CD14-positive monocyte (primary cell): Measurements from ENCODE around the gene CAND1. TPM values are rescaled to one million over a fixed set of nuclear protein-coding genes. Genes with fewer than 3 reads are reported as not detected.

Experiments
- DNase-seq, 3 donors: peaks; one replicate each; pipeline ENCODE4 v3.0.0-alpha.2; 2011 to 2022
- H2AFZ ChIP-seq: 2 replicates; pipeline ENCODE4 v1.6.0; 2012; ENCODE audit warnings: mild to moderate bottlenecking, low read depth, low read length, inconsistent platforms; ENCODE audit not compliant: insufficient read depth, poor library complexity, severe bottlenecking
- H3K27ac ChIP-seq, 2 donors: 1 replicate in 1 of 2; 2 replicates in 1 of 2; pipeline ENCODE4 v1.5.1; 2012 to 2013; ENCODE audit warnings: low read length in 2 of 2, control low read depth in 1 of 2, inconsistent platforms in 1 of 2, low read depth in 1 of 2, mild to moderate bottlenecking in 1 of 2
- H3K27me3 ChIP-seq, 2 donors: one replicate each; pipeline versions ENCODE4 v1.6.0 to v1.6.1; 2011 to 2013; ENCODE audit warnings: low read length in 2 of 2; ENCODE audit not compliant: control insufficient read depth in 2 of 2, insufficient read depth in 2 of 2
- H3K36me3 ChIP-seq, 2 donors: replicated peaks in 1 of 2; 1 replicate in 1 of 2; 2 replicates in 1 of 2; pipeline versions ENCODE4 v1.5.1 to v1.6.1; 2012 to 2013; ENCODE audit warnings: low read length in 2 of 2, control low read depth in 1 of 2, inconsistent platforms in 1 of 2, mild to moderate bottlenecking in 1 of 2; ENCODE audit not compliant: insufficient read depth in 2 of 2, control insufficient read depth in 1 of 2
- H3K4me1 ChIP-seq, 2 donors: 1 replicate in 1 of 2; 2 replicates in 1 of 2; pipeline versions ENCODE4 v1.5.1 to v1.6.1; 2012 to 2013; ENCODE audit warnings: low read length in 2 of 2, control low read depth in 1 of 2, inconsistent platforms in 1 of 2, mild to moderate bottlenecking in 1 of 2, moderate library complexity in 1 of 2; ENCODE audit not compliant: insufficient read depth in 2 of 2, control insufficient read depth in 1 of 2
- H3K4me2 ChIP-seq: replicated peaks from 2 replicates; pipeline ENCODE3; 2012; ENCODE audit warnings: low read length, moderate library complexity, mild to moderate bottlenecking; ENCODE audit not compliant: poor library complexity, severe bottlenecking; ENCODE audit errors: extremely low read depth
- H3K4me3 ChIP-seq, 3 experiments: fragments of 200-600 bp in 1 of 3; sonication (generic) in 1 of 3; replicated peaks in 1 of 3; 1 replicate in 2 of 3; 2 replicates in 1 of 3; pipeline ENCODE4 v1.5.1; 2011 to 2013; ENCODE audit warnings: low read length in 3 of 3, mild to moderate bottlenecking in 3 of 3, control low read depth in 2 of 3, low read depth in 2 of 3, inconsistent platforms in 1 of 3, moderate library complexity in 1 of 3
- H3K79me2 ChIP-seq: 2 replicates; pipeline ENCODE4 v1.6.0; 2012; ENCODE audit warnings: mild to moderate bottlenecking, control low read depth, inconsistent platforms, low read length, moderate library complexity; ENCODE audit not compliant: insufficient read depth
- H3K9ac ChIP-seq: 2 replicates; pipeline ENCODE4 v1.6.0; 2017; ENCODE audit warnings: low read length, mild to moderate bottlenecking; ENCODE audit not compliant: insufficient read depth, poor library complexity, severe bottlenecking
- H3K9me3 ChIP-seq, 2 donors: replicated peaks in 1 of 2; 1 replicate in 1 of 2; 2 replicates in 1 of 2; pipeline versions ENCODE4 v1.5.1 to v1.6.1; 2012 to 2013; ENCODE audit warnings: low read length in 2 of 2, control low read depth in 1 of 2; ENCODE audit not compliant: control insufficient read depth in 1 of 2, insufficient read depth in 1 of 2
- H4K20me1 ChIP-seq: 2 replicates; pipeline ENCODE4 v1.6.0; 2012; ENCODE audit warnings: mild to moderate bottlenecking, low read length, control low read depth, moderate library complexity; ENCODE audit not compliant: insufficient read depth
- H3K27ac Mint-ChIP-seq, 7 donors: one replicate each; pipeline ENCODE4 v1.8.0; 2020; ENCODE audit warnings: mild to moderate bottlenecking in 7 of 7, mixed read lengths in 7 of 7, moderate library complexity in 6 of 7, inconsistent platforms in 2 of 7
- H3K27me3 Mint-ChIP-seq, 3 donors: one replicate each; pipeline ENCODE4 v1.8.0; 2021 to 2022; ENCODE audit warnings: low read depth in 3 of 3, mild to moderate bottlenecking in 3 of 3, mixed read lengths in 3 of 3, moderate library complexity in 3 of 3, inconsistent platforms in 1 of 3
- H3K36me3 Mint-ChIP-seq, 2 donors: one replicate each; pipeline ENCODE4 v1.8.0; 2020; ENCODE audit warnings: mixed read lengths in 2 of 2, inconsistent platforms in 1 of 2, mild to moderate bottlenecking in 1 of 2
- H3K4me1 Mint-ChIP-seq: one replicate; pipeline ENCODE4 v1.8.0; 2020; ENCODE audit warnings: mild to moderate bottlenecking, mixed read lengths
- H3K4me3 Mint-ChIP-seq, 2 donors: one replicate each; pipeline ENCODE4 v1.8.0; 2020; ENCODE audit warnings: mild to moderate bottlenecking in 2 of 2, mixed read lengths in 2 of 2, moderate library complexity in 1 of 2
- H3K9me3 Mint-ChIP-seq, 7 donors: one replicate each; pipeline ENCODE4 v1.8.0; 2020 to 2022; ENCODE audit warnings: mixed read lengths in 7 of 7, mild to moderate bottlenecking in 6 of 7, moderate library complexity in 6 of 7, inconsistent platforms in 2 of 7
- WGBS: methylation state at CpG from one replicate; pipeline ENCODE4 v1.1.5; 2013; ENCODE audit warnings: missing lambda C conversion rate; ENCODE audit not compliant: insufficient coverage; 5-methylcytosine and 5-hydroxymethylcytosine counted together
- intact Hi-C, 2 donors: fragments of 100-400 bp; cut with micrococcal nuclease; formaldehyde crosslinking; loops; one replicate each; pipeline versions ENCODE4 v1.15.0 to v1.15.1; 2023
- polyA plus RNA-seq, 3 donors: library from polyadenylated mRNA; depleted of rRNA in 1 of 3; unstranded in 2 of 3; stranded (reverse) in 1 of 3; fragments of 300-500 nt in 2 of 3; fragments of >200 nt in 1 of 3; fragmentation: Illumina TruSeq in 2 of 3; gene quantifications; 1 replicate in 2 of 3; 2 replicates in 1 of 3; pipeline ENCODE4 v1.2.3, GENCODE V29; 2012 to 2021
- TF ChIP-seq, protein P1 (sequence below): fragments of 200-600 bp; IDR thresholded peaks from one replicate; pipeline ENCODE4 v1.8.0; 2022; ENCODE audit warnings: antibody characterized with exemption, mild to moderate bottlenecking

The CAND1 gene
- polyA plus RNA-seq, 3 donors: 12.3 to 29.4 (median 20.9) TPM

DNA sequence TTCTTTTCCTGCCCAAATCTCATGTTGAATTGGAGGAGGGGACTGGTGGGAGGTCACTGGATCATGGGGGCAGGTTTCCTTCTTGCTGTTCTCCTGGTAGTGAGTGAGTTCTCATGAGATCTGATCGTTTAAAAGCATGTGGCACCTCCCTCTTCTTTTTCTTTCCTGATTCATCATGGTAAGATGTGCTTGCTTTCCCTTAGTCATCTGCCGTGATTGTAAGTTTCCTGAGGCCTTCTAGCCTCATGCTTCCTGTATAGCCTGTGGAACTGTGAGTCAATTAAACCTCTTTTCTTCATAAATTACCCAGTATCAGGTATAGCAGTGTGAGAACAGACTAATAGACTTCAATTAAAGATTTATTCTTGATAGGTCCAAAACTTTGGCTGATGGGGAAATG lies 83.5 kb downstream of the CAND1 start:
- H3K27ac Mint-ChIP-seq: no peak overlapping the region
- Histone ChIP-seq H3K4me2 (no peak overlapping the region), H3K4me1 (no peaks in the 10 kb centered on the region), H3K9ac (no peak overlapping the region), H2AFZ (no peak overlapping the region), H3K36me3 (no peaks in the 10 kb centered on the region), H3K9me3 (peaks cover 0 to 4% of the 10 kb centered on the region in 2 donors), H3K27ac (no peak overlapping the region), H3K4me3 (no peak overlapping the region), H3K27me3 (peaks cover 0 to 2% of the 10 kb centered on the region in 2 donors), H4K20me1 (no peaks in the 10 kb centered on the region), H3K79me2 (no peaks in the 10 kb centered on the region)
- no CpG with 5 or more reads among the region's 2 CpGs for WGBS
- TF ChIP-seq, protein P1, sequence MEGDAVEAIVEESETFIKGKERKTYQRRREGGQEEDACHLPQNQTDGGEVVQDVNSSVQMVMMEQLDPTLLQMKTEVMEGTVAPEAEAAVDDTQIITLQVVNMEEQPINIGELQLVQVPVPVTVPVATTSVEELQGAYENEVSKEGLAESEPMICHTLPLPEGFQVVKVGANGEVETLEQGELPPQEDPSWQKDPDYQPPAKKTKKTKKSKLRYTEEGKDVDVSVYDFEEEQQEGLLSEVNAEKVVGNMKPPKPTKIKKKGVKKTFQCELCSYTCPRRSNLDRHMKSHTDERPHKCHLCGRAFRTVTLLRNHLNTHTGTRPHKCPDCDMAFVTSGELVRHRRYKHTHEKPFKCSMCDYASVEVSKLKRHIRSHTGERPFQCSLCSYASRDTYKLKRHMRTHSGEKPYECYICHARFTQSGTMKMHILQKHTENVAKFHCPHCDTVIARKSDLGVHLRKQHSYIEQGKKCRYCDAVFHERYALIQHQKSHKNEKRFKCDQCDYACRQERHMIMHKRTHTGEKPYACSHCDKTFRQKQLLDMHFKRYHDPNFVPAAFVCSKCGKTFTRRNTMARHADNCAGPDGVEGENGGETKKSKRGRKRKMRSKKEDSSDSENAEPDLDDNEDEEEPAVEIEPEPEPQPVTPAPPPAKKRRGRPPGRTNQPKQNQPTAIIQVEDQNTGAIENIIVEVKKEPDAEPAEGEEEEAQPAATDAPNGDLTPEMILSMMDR: no peak
- no peak for DNase-seq
- H3K4me3 Mint-ChIP-seq: no peak overlapping the region
- H3K36me3 Mint-ChIP-seq: no peaks in the 10 kb centered on the region
- no peaks in the 10 kb centered on the region for H3K4me1 Mint-ChIP-seq
- H3K27me3 Mint-ChIP-seq: peaks cover 0 to 3% (median 2%) of the 10 kb centered on the region in 3 donors
- peaks cover 0 to 10% (median under 1%) of the 10 kb centered on the region in 7 donors for H3K9me3 Mint-ChIP-seq
- intact Hi-C loops: no loop called here

DNA sequence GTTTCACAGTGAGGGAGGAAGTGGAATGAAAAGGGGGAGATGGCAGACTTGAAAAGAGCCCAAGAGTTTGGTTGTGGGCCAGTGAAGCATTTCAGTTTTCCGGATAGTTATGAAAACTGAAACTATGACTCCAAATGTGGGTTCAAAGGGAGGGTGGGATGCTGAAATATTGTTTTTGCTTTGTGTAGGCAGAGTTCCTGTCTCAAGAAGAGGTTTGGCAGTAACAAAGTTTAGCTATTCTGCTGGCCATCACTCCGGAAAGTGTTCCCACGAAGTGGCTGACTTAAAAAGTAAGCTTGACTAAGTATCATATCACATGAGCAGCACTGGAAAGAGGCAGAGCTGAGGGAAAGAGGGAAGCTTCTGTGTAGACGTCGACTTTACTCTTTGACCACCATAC lies 85.2 kb downstream of the CAND1 start:
- no peak overlapping the region for H3K4me2 ChIP-seq
- no peaks in the 10 kb centered on the region for H3K4me1 ChIP-seq
- intact Hi-C loops: no loop called here
- H3K4me3 ChIP-seq: no peak overlapping the region
- H3K4me1 Mint-ChIP-seq: peaks cover 6% of the 10 kb centered on the region
- no peak overlapping the region for H3K9ac ChIP-seq
- no peak overlapping the region for H3K27ac ChIP-seq
- no peak overlapping the region for H3K4me3 Mint-ChIP-seq
- H3K27ac Mint-ChIP-seq: no peak overlapping the region
- no peak for DNase-seq
- 71% methylated on average over 2 of the region's 5 CpGs for WGBS
- no peaks in the 10 kb centered on the region for H3K36me3 Mint-ChIP-seq
- TF ChIP-seq, protein P1: no peak
- H3K79me2 ChIP-seq: no peaks in the 10 kb centered on the region
- peaks cover 0 to 1% (median 0%) of the 10 kb centered on the region in 7 donors for H3K9me3 Mint-ChIP-seq
- H3K27me3 Mint-ChIP-seq: peaks cover 1 to 3% (median 2%) of the 10 kb centered on the region in 3 donors
- H3K36me3 ChIP-seq: no peaks in the 10 kb centered on the region
- H4K20me1 ChIP-seq: no peaks in the 10 kb centered on the region
- peaks cover 0 to 2% of the 10 kb centered on the region in 2 donors for H3K27me3 ChIP-seq
- no peaks in the 10 kb centered on the region for H3K9me3 ChIP-seq
- no peak overlapping the region for H2AFZ ChIP-seq
